SK-N-SH (cell line): ENCODE measurements around the gene ZRANB3. TPM values are rescaled to one million over a fixed set of nuclear protein-coding genes. Genes with fewer than 3 reads are reported as not detected.

Experiments used
- CTCF ChIA-PET: fragments of 300-600, 350-600 bp; formaldehyde crosslinking; extraction: SDS; loops from one replicate; lab custom pipeline; 2021; lab: Yijun Ruan, JAX
- POLR2A ChIA-PET: fragments of 350-600 bp; sonication (Branson Sonifier 250); formaldehyde crosslinking; extraction: SDS; loops from one replicate; lab custom pipeline; 2020; ENCODE audit warnings: antibody characterized with exemption, inconsistent platforms; lab: Yijun Ruan, JAX
- DNase-seq: peaks from one replicate; pipeline ENCODE4 v3.0.0; 2012
- H2AFZ ChIP-seq: fragments of 200-600 bp; sonication (generic); 2 replicates; pipeline ENCODE4 v1.8.1; 2016; ENCODE audit warnings: antibody characterized with exemption, mild to moderate bottlenecking, low read depth
- H3F3A ChIP-seq: fragments of 200-600 bp; sonication (generic); replicated peaks from 2 replicates; pipeline ENCODE3; 2016; ENCODE audit warnings: antibody characterized with exemption, mild to moderate bottlenecking; ENCODE audit not compliant: insufficient read depth
- H3K27ac ChIP-seq, 2 experiments: fragments of 200-500 bp in 1 of 2; fragments of 200-600 bp in 1 of 2; sonication (Bioruptor generic) in 1 of 2; sonication (generic), shearing (Covaris generic) in 1 of 2; 2 replicates each; pipeline versions ENCODE4 v1.5.1 to v1.6.1; 2014 to 2016; ENCODE audit warnings: low read depth in 2 of 2, inconsistent platforms in 1 of 2, low read length in 1 of 2, mild to moderate bottlenecking in 1 of 2, mixed read lengths in 1 of 2
- H3K27me3 ChIP-seq: fragments of 200-600 bp; sonication (generic), shearing (Covaris generic); 2 replicates; pipeline ENCODE4 v1.6.1; 2016; ENCODE audit warnings: mixed run types; ENCODE audit not compliant: insufficient read depth
- H3K36me3 ChIP-seq, 2 experiments: fragments of 200-500 bp in 1 of 2; fragments of 200-600 bp in 1 of 2; sonication (Bioruptor generic) in 1 of 2; sonication (generic) in 1 of 2; replicated peaks in 1 of 2; 2 replicates each; pipeline versions ENCODE3 to v1.5.1; 2014 to 2016; ENCODE audit warnings: low read length in 1 of 2, mild to moderate bottlenecking in 1 of 2; ENCODE audit not compliant: insufficient read depth in 2 of 2, control insufficient read depth in 1 of 2
- H3K4me1 ChIP-seq, 2 experiments: fragments of 200-500 bp in 1 of 2; fragments of 200-600 bp in 1 of 2; sonication (Bioruptor generic) in 1 of 2; sonication (generic), shearing (Covaris generic) in 1 of 2; 2 replicates each; pipeline versions ENCODE4 v1.5.1 to v1.6.1; 2014 to 2016; ENCODE audit warnings: low read depth in 1 of 2, low read length in 1 of 2, mixed run types in 1 of 2; ENCODE audit not compliant: insufficient read depth in 2 of 2, control insufficient read depth in 1 of 2
- H3K4me2 ChIP-seq: fragments of 200-600 bp; sonication (generic), shearing (Covaris generic); 2 replicates; pipeline ENCODE4 v1.6.1; 2017; ENCODE audit warnings: mixed run types
- H3K4me3 ChIP-seq, 2 experiments: fragments of 200-500 bp in 1 of 2; fragments of 200-600 bp in 1 of 2; sonication (Bioruptor generic) in 1 of 2; sonication (generic), shearing (Covaris generic) in 1 of 2; 2 replicates each; pipeline versions ENCODE4 v1.5.1 to v1.8.1; 2014 to 2016; ENCODE audit warnings: low read depth in 2 of 2, inconsistent platforms in 1 of 2, low read length in 1 of 2, mild to moderate bottlenecking in 1 of 2, mixed read lengths in 1 of 2, moderate library complexity in 1 of 2
- H3K79me2 ChIP-seq: fragments of 200-600 bp; sonication (generic); 2 replicates; pipeline ENCODE4 v1.8.1; 2017; ENCODE audit warnings: mild to moderate bottlenecking; ENCODE audit not compliant: insufficient read depth
- H3K9ac ChIP-seq: fragments of 200-600 bp; sonication (generic); 2 replicates; pipeline ENCODE4 v1.6.1; 2017; ENCODE audit warnings: mixed run types
- H3K9me2 ChIP-seq: fragments of 200-600 bp; sonication (generic); 2 replicates; pipeline ENCODE4 v1.6.1; 2017; ENCODE audit warnings: mixed run types
- H3K9me3 ChIP-seq: fragments of 200-600 bp; sonication (generic); 2 replicates; pipeline ENCODE4 v1.6.1; 2017; ENCODE audit warnings: mixed run types, mild to moderate bottlenecking, moderate library complexity
- H4K20me1 ChIP-seq: fragments of 200-600 bp; sonication (generic); 2 replicates; pipeline ENCODE4 v1.6.1; 2017; ENCODE audit warnings: mild to moderate bottlenecking, mixed run types; ENCODE audit not compliant: insufficient read depth
- ELF1 ChIP-seq: IDR thresholded peaks from 2 replicates; pipeline ENCODE4 v1.4.0; 2012
- EP300 ChIP-seq, 2 experiments: IDR thresholded peaks; 2 replicates each; pipeline versions ENCODE4 v1.4.0 to v1.6.1; 2012; ENCODE audit warnings: borderline replicate concordance in 1 of 2, low read depth in 1 of 2, low read length in 1 of 2
- FOSL2 ChIP-seq: IDR thresholded peaks from 2 replicates; pipeline ENCODE4 v1.4.0; 2012; ENCODE audit warnings: low read depth, mild to moderate bottlenecking, moderate library complexity, borderline replicate concordance
- FOXJ3 ChIP-seq: sonication (generic); formaldehyde crosslinking; IDR thresholded peaks from 2 replicates; pipeline ENCODE4 v1.5.1; 2020; ENCODE audit warnings: mild to moderate bottlenecking, missing genetic modification reagents
- FOXM1 ChIP-seq: IDR thresholded peaks from 2 replicates; pipeline ENCODE4 v1.4.0; 2012; ENCODE audit warnings: low read depth, mild to moderate bottlenecking
- GABPA ChIP-seq: IDR thresholded peaks from 2 replicates; pipeline ENCODE4 v1.4.0; 2012; ENCODE audit warnings: low read depth, mild to moderate bottlenecking
- GATA2 ChIP-seq: sonication (generic); formaldehyde crosslinking; IDR thresholded peaks from 2 replicates; pipeline ENCODE4 v1.5.0; 2020; ENCODE audit warnings: mild to moderate bottlenecking, missing genetic modification reagents
- JUND ChIP-seq: IDR thresholded peaks from 2 replicates; pipeline ENCODE4 v1.4.0; 2012
- NFIC ChIP-seq: IDR thresholded peaks from 2 replicates; pipeline ENCODE4 v1.4.0; 2012; ENCODE audit warnings: borderline replicate concordance
- NRF1 ChIP-seq: IDR thresholded peaks from 2 replicates; pipeline ENCODE4 v1.6.1; 2012; ENCODE audit warnings: low read depth, mild to moderate bottlenecking, low read length
- POLR2AphosphoS5 ChIP-seq: IDR thresholded peaks from 2 replicates; pipeline ENCODE4 v1.6.1; 2012; ENCODE audit warnings: low read depth, low read length
- RAD21 ChIP-seq: IDR thresholded peaks from 2 replicates; pipeline ENCODE4 v1.6.1; 2012; ENCODE audit warnings: mild to moderate bottlenecking, low read length
- SIN3A ChIP-seq: IDR thresholded peaks from 2 replicates; pipeline ENCODE4 v1.6.1; 2012; ENCODE audit warnings: low read depth, mild to moderate bottlenecking, low read length, moderate library complexity, borderline replicate concordance
- TEAD4 ChIP-seq: IDR thresholded peaks from 2 replicates; pipeline ENCODE4 v1.4.0; 2012; ENCODE audit warnings: mild to moderate bottlenecking, borderline replicate concordance; ENCODE audit not compliant: insufficient read depth
- WGBS: methylation state at CpG from one replicate; pipeline ENCODE4 v1.1.6; 2017; ENCODE audit warnings: low lambda C conversion rate; 5-methylcytosine and 5-hydroxymethylcytosine counted together
- polyA plus RNA-seq, 3 experiments: library from polyadenylated mRNA; depleted of rRNA; stranded (reverse); fragments of >200 nt; gene quantifications; 2 replicates each; pipeline ENCODE4 v1.2.3, GENCODE V29; 2012
- TF ChIP-seq, protein P1 (sequence below): fragments of 200-600 bp; sonication (generic); IDR thresholded peaks from 2 replicates; pipeline ENCODE4 v1.6.1; 2017; ENCODE audit warnings: antibody characterized with exemption, mild to moderate bottlenecking, moderate library complexity
- TF ChIP-seq, protein P2 (sequence below): fragments of 150-350 bp; IDR thresholded peaks from 2 replicates; pipeline ENCODE4 v1.6.1; 2016; ENCODE audit warnings: mild to moderate bottlenecking, low read depth, low read length

The ZRANB3 gene
- polyA plus RNA-seq, 1 of the 3 experiments (the other 2 are of a cell fraction), result 4.1 TPM

DNA sequence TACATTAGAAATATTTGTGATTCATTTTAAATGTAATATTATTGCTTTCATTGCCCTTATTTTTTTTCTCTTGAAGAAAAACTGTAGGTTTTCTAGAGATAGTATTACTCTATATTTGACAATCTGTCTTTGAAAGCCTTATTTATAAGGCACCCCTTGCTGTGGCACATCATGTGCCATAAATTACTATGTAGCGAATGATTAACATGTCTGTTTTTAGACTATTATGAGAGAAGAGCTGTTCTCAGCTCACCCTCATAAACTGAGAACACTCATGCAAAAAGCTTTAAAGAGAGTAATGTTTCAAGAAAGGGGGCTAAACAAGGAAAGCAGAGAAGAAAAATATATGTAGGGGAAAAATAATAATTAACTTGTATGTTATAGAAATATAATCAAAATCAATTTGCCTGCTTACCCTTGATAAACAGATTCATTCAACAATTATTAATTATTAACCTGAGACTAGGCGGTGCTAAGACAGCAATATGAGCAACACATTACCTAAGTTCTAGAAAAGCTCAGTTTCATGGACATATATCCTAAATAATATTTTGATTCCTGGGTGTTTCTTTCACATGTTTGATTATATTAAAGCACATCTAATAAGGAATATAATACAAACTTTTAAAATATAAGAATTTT lies 409.9 kb downstream of the ZRANB3 start (continued):
- TF ChIP-seq, protein P1, sequence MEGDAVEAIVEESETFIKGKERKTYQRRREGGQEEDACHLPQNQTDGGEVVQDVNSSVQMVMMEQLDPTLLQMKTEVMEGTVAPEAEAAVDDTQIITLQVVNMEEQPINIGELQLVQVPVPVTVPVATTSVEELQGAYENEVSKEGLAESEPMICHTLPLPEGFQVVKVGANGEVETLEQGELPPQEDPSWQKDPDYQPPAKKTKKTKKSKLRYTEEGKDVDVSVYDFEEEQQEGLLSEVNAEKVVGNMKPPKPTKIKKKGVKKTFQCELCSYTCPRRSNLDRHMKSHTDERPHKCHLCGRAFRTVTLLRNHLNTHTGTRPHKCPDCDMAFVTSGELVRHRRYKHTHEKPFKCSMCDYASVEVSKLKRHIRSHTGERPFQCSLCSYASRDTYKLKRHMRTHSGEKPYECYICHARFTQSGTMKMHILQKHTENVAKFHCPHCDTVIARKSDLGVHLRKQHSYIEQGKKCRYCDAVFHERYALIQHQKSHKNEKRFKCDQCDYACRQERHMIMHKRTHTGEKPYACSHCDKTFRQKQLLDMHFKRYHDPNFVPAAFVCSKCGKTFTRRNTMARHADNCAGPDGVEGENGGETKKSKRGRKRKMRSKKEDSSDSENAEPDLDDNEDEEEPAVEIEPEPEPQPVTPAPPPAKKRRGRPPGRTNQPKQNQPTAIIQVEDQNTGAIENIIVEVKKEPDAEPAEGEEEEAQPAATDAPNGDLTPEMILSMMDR, result no peak
- no peak for TF ChIP-seq TEAD4

DNA sequence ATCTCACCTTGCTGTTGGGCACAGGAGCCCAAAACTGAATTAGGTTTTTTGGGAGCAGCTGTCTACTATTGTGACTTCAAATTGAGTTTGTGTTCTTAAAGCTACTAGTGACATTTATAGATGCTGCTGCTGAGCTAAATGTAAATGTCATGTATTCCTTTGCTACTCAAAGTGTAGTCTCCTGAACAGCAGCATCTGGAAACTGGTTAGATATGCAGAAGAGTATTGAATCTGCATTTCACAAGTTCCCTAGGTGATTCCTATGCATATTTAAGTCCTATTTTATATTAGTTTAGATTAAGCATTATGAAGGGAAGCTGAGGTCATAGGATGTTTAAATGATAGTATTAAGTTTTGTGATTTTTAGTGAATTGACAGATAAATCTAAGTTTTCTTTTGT lies 411.4 kb downstream of the ZRANB3 start:
- Histone ChIP-seq H3K9me3 (no peaks in the 10 kb centered on the region), H3K79me2 (no peaks in the 10 kb centered on the region), H3K36me3 (peaks cover 16 to 41% of the 10 kb centered on the region in 2 experiments), H3K27ac (no peak overlapping the region)
- TF ChIP-seq, protein P1, result no peak
- no peak for TF ChIP-seq SIN3A
- TF ChIP-seq POLR2AphosphoS5, result no peak
- no peak for TF ChIP-seq RAD21
- no peak for TF ChIP-seq JUND
- no peak for TF ChIP-seq NRF1
- TF ChIP-seq GATA2 (CRISPR knock-in tag), result no peak
- TF ChIP-seq FOSL2, result no peak
- TF ChIP-seq, all 33 proteins: peak for 0
- ChIA-PET CTCF (interaction anchor here (1.0 kb wide), 1 partner anchor 9 kb away, joined by 4 read pairs; no protein-coding TSS in a partner anchor), POLR2A (no interaction called here)
- Histone ChIP-seq H2AFZ (no peak overlapping the region), H3K27me3 (no peaks in the 10 kb centered on the region), H3K9ac (no peak overlapping the region), H3F3A (peaks cover 9% of the 10 kb centered on the region), H4K20me1 (no peaks in the 10 kb centered on the region), H3K9me2 (no peaks in the 10 kb centered on the region), H3K4me3 (no peak overlapping the region), H3K4me2 (no peak overlapping the region), H3K4me1 (no peaks in the 10 kb centered on the region)
- no peak for DNase-seq

DNA sequence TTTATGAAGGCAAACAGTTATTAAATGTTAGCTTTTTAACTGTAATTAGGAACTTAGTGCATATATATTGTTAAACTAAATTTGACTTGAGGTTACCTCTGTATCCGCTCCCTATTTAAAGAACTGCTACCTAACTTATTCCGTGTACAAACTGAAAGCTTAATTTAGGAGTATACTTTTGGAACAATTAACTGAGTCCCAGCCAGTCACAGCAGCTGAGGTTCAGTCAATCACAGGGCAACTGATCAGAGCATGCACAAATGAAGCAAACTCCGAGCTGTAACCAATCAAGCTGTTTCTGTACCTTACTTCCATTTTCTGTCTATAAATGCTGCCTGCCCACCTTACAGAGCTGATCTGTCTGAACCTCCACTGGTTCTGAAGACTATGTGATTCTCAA lies 417.7 kb downstream of the ZRANB3 start:
- Histone ChIP-seq H3K4me1 (no peaks in the 10 kb centered on the region), H3K9me3 (no peaks in the 10 kb centered on the region), H3F3A (peaks cover 1% of the 10 kb centered on the region), H3K4me3 (no peak overlapping the region), H3K79me2 (peaks cover 3% of the 10 kb centered on the region), H2AFZ (no peak overlapping the region), H3K36me3 (peaks cover 10 to 40% of the 10 kb centered on the region in 2 experiments), H3K9me2 (no peaks in the 10 kb centered on the region), H4K20me1 (no peaks in the 10 kb centered on the region), H3K27me3 (no peaks in the 10 kb centered on the region), H3K27ac (no peak overlapping the region), H3K9ac (no peak overlapping the region), H3K4me2 (no peak overlapping the region)
- ChIA-PET CTCF (interaction anchor here (0.8 kb wide), 1 partner anchor 662 kb away, joined by 3 read pairs; no protein-coding TSS in a partner anchor), POLR2A (no interaction called here)
- DNase-seq, result no peak
- WGBS, result 93% methylated on average over 3 of the region's 3 CpGs
- TF ChIP-seq GABPA (no peak), NFIC (no peak), FOXM1 (no peak), POLR2AphosphoS5 (no peak), EP300 (IDR thresholded peaks at IDR 0.05; ENCODE audit: borderline replicate concordance in 1 of 2, low read depth in 1 of 2, low read length in 1 of 2) (no peak), NRF1 (no peak), TEAD4 (no peak), FOXJ3 (no peak), FOSL2 (no peak), ELF1 (no peak)
- TF ChIP-seq, protein P2, sequence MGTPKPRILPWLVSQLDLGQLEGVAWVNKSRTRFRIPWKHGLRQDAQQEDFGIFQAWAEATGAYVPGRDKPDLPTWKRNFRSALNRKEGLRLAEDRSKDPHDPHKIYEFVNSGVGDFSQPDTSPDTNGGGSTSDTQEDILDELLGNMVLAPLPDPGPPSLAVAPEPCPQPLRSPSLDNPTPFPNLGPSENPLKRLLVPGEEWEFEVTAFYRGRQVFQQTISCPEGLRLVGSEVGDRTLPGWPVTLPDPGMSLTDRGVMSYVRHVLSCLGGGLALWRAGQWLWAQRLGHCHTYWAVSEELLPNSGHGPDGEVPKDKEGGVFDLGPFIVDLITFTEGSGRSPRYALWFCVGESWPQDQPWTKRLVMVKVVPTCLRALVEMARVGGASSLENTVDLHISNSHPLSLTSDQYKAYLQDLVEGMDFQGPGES, result no peak
